ENCODE results near the gene PILRA. TPM values are rescaled to one million over a fixed set of nuclear protein-coding genes. Genes with fewer than 3 reads are reported as not detected.

Gene PILRA
- total RNA-seq, 2 donors from 2014 or later: 5.0 to 8.5 TPM

DNA sequence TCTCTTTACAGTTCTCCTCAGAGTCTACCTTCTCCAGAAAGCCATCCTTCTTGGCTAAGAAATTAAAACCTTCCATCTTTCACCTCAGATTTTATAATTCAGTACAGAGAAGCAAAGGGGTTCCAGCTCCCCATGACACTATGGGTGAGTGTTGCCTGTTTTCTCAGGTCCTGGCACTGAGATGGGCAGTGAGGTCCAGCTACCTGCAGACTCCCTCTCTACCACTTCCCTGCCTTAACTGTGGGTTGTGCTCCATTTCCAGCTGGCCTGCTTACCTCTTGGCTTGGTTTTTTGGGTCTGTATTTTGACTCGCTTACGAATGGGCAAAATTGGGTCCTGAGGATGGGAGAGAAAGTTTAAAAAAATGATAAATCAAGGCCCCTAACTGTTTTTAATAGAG lies 29.0 kb downstream of the PILRA start:
- TF ChIP-seq CTCF (IDR thresholded peaks at IDR 0.05): no peak
- no peaks in the 10 kb centered on the region for H3K9me3 ChIP-seq
- H3K4me3 ChIP-seq: no peak overlapping the region
- no peak overlapping the region for H3K27ac ChIP-seq
- ATAC-seq (ENCODE audit: insufficient number of reproducible peaks, low FRiP score, low read depth) (no peak), DNase-seq (ENCODE audit: low spot score) (no peak)
- H3K36me3 ChIP-seq: peaks cover 3% of the 10 kb centered on the region
- H3K27me3 ChIP-seq (replicated peaks; ENCODE audit: insufficient read depth): no peaks in the 10 kb centered on the region
- no peaks in the 10 kb centered on the region for H3K4me1 ChIP-seq (ENCODE audit: control insufficient read depth in 1 of 2, low read depth in 2 of 2)

DNA sequence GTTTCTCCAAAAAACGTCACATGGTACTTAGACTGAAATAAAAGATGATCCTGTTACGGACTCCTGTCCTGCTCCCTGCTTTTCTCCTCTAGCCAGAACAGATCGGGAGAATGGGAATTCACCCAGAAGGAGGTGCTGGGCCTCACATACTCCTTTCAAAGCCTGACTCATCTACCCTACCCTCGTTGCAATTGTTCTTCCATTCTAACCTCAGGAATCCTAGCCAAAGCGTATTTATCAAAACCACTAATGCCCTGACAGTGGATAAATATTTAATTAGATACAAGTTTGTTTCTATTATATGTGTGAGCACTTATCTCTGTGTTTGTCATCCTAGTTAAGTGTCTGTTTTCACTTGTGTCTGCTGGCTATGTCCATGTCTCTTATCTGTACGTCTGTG lies 33.5 kb downstream of the PILRA start:
- no peaks in the 10 kb centered on the region for H3K9me3 ChIP-seq
- ATAC-seq (ENCODE audit: insufficient number of reproducible peaks, low FRiP score, low read depth) (no peak), DNase-seq (ENCODE audit: low spot score) (no peak)
- H3K4me1 ChIP-seq (ENCODE audit: control insufficient read depth in 1 of 2, low read depth in 2 of 2): no peaks in the 10 kb centered on the region
- H3K4me3 ChIP-seq: no peak overlapping the region
- no peak overlapping the region for H3K27ac ChIP-seq
- H3K36me3 ChIP-seq: peaks cover 3% of the 10 kb centered on the region
- H3K27me3 ChIP-seq (replicated peaks; ENCODE audit: insufficient read depth): no peaks in the 10 kb centered on the region
- TF ChIP-seq CTCF (IDR thresholded peaks at IDR 0.05): no peak

GRCh38 chr7:100407285-100408180 lies 34.2 kb downstream of the PILRA start:
- Histone ChIP-seq H3K36me3 (no peaks in the 10 kb centered on the region), H3K27ac (no peak overlapping the region), H3K9me3 (no peaks in the 10 kb centered on the region), H3K4me1 (ENCODE audit: control insufficient read depth in 1 of 2, low read depth in 2 of 2) (no peaks in the 10 kb centered on the region), H3K27me3 (replicated peaks; ENCODE audit: insufficient read depth) (no peaks in the 10 kb centered on the region), H3K4me3 (no peak overlapping the region)
- TF ChIP-seq CTCF (IDR thresholded peaks at IDR 0.05): peak; percentile 62
- peak; percentile 65 for ATAC-seq (ENCODE audit: insufficient number of reproducible peaks, low FRiP score, low read depth)
- no peak for DNase-seq (ENCODE audit: low spot score)

- Histone ChIP-seq H3K36me3 (no peaks in the 10 kb centered on the region), H3K4me3 (no peak overlapping the region)
- no peak for ATAC-seq (ENCODE audit: insufficient number of reproducible peaks, low FRiP score, low read depth)
Observed at GRCh38 chr7:100411101-100411500, 37.8 kb downstream of the PILRA start.

GRCh38 chr7:100413346-100413745 lies 40.1 kb downstream of the PILRA start:
- no peak overlapping the region for H3K27ac ChIP-seq
- DNase-seq (ENCODE audit: low spot score) (no peak), ATAC-seq (ENCODE audit: insufficient number of reproducible peaks, low FRiP score, low read depth) (no peak)
- no peak overlapping the region for H3K4me3 ChIP-seq
- no peaks in the 10 kb centered on the region for H3K9me3 ChIP-seq
- no peaks in the 10 kb centered on the region for H3K4me1 ChIP-seq (ENCODE audit: control insufficient read depth in 1 of 2, low read depth in 2 of 2)
- no peaks in the 10 kb centered on the region for H3K36me3 ChIP-seq
- no peak for TF ChIP-seq CTCF (IDR thresholded peaks at IDR 0.05)
- H3K27me3 ChIP-seq (replicated peaks; ENCODE audit: insufficient read depth): no peaks in the 10 kb centered on the region

More at GRCh38 chr7:100411101-100411500, 37.8 kb downstream of the PILRA start:
- H3K9me3 ChIP-seq: no peaks in the 10 kb centered on the region
- DNase-seq (ENCODE audit: low spot score): no peak
- no peaks in the 10 kb centered on the region for H3K27me3 ChIP-seq (replicated peaks; ENCODE audit: insufficient read depth)
- H3K27ac ChIP-seq: no peak overlapping the region
- no peaks in the 10 kb centered on the region for H3K4me1 ChIP-seq (ENCODE audit: control insufficient read depth in 1 of 2, low read depth in 2 of 2)
- no peak for TF ChIP-seq CTCF (IDR thresholded peaks at IDR 0.05)

All from thoracic aorta (tissue), 2 donors.